AG09309 (cell line): ENCODE data around the gene OPA3.
A peak's percentile ranks its signal among the peaks of the same experiment; 100 is the strongest.

ENCODE experiments used
- DNase-seq: peaks from one replicate; pipeline ENCODE4 v3.0.0-alpha.2; 2010; ENCODE audit warnings: low read depth
- H3K4me3 ChIP-seq: 2 replicates; pipeline ENCODE4 v1.5.1; 2011; ENCODE audit warnings: mild to moderate bottlenecking, low read depth, low read length, moderate library complexity; ENCODE audit not compliant: control insufficient read depth
- CTCF ChIP-seq: IDR thresholded peaks from 2 replicates; pipeline ENCODE4 v1.5.1; 2011; ENCODE audit warnings: mild to moderate bottlenecking, low read depth, low read length, inconsistent platforms; ENCODE audit not compliant: insufficient read depth, control insufficient read depth; ENCODE audit errors: missing control alignments

Gene OPA3

GRCh38 chr19:45523642-45524256 lies 60.9 kb downstream of the OPA3 start:
- DNase-seq: no peak
- H3K4me3 ChIP-seq: no peak overlapping the region
- TF ChIP-seq CTCF: peak; percentile 86

DNA sequence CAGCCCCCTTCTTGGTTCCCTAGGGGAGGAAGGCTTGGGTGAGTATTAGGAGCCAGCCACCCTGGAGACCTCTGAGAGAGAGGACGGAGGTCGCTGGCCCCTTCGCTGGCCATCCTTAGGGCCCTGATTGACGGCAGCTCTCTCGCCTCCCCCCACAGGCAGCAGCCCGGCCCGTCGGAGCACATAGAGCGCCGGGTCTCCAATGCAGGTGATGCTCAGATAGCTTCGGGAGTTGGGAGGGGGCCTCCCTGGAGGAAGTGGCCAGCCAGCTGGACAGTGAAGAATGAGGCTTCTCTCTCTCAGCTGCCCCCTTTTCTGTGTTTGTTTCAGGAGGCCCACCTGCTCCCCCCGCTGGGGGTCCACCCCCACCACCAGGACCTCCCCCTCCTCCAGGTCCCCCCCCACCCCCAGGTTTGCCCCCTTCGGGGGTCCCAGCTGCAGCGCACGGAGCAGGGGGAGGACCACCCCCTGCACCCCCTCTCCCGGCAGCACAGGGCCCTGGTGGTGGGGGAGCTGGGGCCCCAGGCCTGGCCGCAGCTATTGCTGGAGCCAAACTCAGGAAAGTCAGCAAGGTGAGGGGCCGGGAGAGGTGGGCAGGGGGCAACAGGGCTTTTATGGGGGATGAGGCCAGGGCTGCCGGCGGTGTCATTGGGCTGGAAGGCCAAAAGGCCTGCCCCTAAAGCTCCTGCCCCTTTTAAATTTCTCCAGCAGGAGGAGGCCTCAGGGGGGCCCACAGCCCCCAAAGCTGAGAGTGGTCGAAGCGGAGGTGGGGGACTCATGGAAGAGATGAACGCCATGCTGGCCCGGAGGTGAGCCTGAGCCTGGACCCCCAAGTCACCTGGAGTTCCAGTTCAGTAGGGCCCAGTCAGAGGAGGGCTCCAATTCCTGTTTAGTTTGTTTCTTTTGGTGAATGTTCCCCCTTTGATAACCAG lies 62.3 kb downstream of the OPA3 start:
- no peak for DNase-seq
- no peak for TF ChIP-seq CTCF

DNA sequence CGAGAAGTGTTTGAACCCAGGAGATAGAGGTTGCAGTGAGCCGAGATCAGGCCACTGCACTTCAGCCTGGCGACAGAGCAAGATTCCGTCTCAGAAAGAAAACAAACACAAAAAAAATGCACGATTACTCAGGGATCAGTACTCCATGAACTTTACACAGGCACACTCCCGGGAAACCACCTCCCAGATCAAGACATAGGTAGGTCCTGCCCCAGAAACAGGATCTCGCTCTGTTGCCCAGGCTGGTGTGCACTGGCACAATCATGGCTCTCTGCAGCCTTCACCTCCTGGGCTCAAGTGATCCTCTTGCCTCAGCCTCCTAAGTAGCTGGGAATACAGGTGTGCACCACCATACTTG lies 66.2 kb downstream of the OPA3 start:
- no peak for TF ChIP-seq CTCF
- no peak for DNase-seq
- H3K4me3 ChIP-seq: no peak overlapping the region

More for the DNA sequence above, 62.3 kb downstream of the OPA3 start:
- H3K4me3 ChIP-seq: no peak overlapping the region

- DNase-seq: no peak
- H3K4me3 ChIP-seq: no peak overlapping the region
- TF ChIP-seq CTCF: no peak
These were observed 66.7 kb downstream of the OPA3 start for GRCh38 chr19:45517641-45518468.

- no peak for DNase-seq
- TF ChIP-seq CTCF: no peak
- no peak overlapping the region for H3K4me3 ChIP-seq
These were observed 67.4 kb downstream of the OPA3 start for GRCh38 chr19:45517238-45517637.

DNA sequence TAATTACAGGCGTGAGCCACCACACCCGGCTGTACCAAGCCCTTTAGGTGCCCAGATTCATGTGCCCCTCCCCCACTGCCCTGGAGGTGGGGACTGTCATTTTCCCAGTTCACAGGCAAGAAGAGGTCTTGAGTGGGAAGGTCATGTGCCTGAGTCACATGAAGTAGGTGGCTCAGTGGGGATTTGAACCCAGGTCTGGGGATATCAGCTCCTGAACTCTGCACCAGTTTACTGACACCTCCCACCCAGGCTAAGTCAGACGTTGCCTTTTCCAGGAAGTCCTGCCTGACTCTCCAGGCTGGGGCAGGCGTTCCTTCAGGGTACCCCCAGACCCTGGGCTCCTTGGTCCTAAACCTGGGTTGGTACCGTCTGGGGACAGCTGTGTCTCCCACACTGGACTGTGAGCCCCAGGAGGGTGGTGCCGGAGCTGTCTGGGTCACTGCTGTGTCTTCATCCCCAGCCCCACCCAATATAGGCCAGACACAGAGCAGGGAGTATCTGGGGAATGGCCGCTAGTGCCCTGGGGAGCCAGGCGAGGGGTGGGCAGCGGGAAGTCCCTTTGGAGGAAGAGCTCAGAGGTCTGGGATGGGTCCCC lies 68.7 kb downstream of the OPA3 start:
- no peak for DNase-seq
- TF ChIP-seq CTCF: no peak
- no peak overlapping the region for H3K4me3 ChIP-seq
